ENCODE data around the gene FRG2B. TPM values are rescaled to one million over a fixed set of nuclear protein-coding genes. Genes with fewer than 3 reads are reported as not detected.
"Not testable (repeated sequence)": the region's sequence is repeated elsewhere in the genome, so short reads cannot be mapped to it uniquely, and the experiment has no call there.

FRG2B gene
- total RNA-seq (not detected), total RNA-seq (0 to 0.17 (median 0) reads per million in 29 experiments)
- total RNA-seq (2013), result not detected

DNA sequence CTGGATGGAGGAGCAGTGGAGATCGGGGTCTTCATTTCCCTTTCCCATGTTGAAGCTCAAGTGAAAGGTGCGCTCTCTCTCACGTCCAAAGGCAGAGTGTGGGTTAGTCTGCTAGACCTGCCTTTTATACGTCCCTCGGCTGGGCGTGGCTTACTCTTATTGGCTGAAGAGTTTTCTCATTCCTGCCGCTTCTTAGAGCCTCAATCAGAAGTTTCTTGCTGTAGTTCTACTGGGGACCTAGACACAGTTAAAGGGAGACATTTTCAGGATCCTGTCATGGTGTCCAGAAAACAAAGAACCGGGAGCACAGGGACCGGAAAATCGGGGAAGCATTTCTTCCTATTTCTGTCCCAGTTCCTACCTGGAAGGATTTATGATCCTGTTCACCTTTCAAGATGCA is at the start of gene FRG2B:
Gene FRG2B (minus strand): TSS at position 101 of the 400 bp plus-strand sequence. CDS start 53 bp downstream, at position 48.
- POLR2A ChIA-PET; H3K4me1 Mint-ChIP-seq; H3K9me3 Mint-ChIP-seq; H3K27ac Mint-ChIP-seq; H3K27ac ChIP-seq (ENCODE audit: low read length); H3K4me3 ChIP-seq (ENCODE audit: control insufficient read depth in 1 of 2, extremely low read depth in 1 of 2, low read length in 1 of 2); H3K36me3 Mint-ChIP-seq; H3K27me3 ChIP-seq (replicated peaks in 1 of 2; ENCODE audit: control insufficient read depth in 2 of 2, extremely low read depth in 1 of 2, insufficient read depth in 2 of 2, low read length in 1 of 2); H3K9me3 ChIP-seq; ATAC-seq (replicated peaks in 1 of 4); CTCF ChIA-PET; H3K36me3 ChIP-seq (ENCODE audit: control insufficient read depth in 2 of 2, extremely low read depth in 1 of 2, insufficient read depth in 1 of 2, low read length in 1 of 2); H3K4me3 Mint-ChIP-seq; H3K4me1 ChIP-seq (ENCODE audit: control insufficient read depth in 1 of 2, extremely low read depth in 1 of 2, insufficient read depth in 2 of 2, low read length in 2 of 2); DNase-seq: not testable (repeated sequence)
- no CpG with 5 or more reads among the region's 10 CpGs for WGBS (ENCODE audit: insufficient coverage)
- peaks cover 10 to 12% of the 10 kb centered on the region in 2 donors for H3K27me3 Mint-ChIP-seq

DNA sequence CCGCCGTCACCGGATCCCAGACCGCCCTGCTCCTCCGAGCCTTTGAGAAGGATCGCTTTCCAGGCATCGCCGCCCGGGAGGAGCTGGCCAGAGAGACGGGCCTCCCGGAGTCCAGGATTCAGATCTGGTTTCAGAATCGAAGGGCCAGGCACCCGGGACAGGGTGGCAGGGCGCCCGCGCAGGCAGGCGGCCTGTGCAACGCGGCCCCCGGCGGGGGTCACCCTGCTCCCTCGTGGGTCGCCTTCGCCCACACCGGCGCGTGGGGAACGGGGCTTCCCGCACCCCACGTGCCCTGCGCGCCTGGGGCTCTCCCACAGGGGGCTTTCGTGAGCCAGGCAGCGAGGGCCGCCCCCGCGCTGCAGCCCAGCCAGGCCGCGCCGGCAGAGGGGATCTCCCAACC is 40.9 kb upstream of the FRG2B start:
- ATAC-seq (replicated peaks in 1 of 4); H3K9me3 Mint-ChIP-seq; CTCF ChIA-PET; H3K4me3 Mint-ChIP-seq; H3K27ac Mint-ChIP-seq; H3K27me3 ChIP-seq (replicated peaks in 1 of 2; ENCODE audit: control insufficient read depth in 2 of 2, extremely low read depth in 1 of 2, insufficient read depth in 2 of 2, low read length in 1 of 2); DNase-seq; H3K4me1 Mint-ChIP-seq; H3K36me3 Mint-ChIP-seq; H3K36me3 ChIP-seq (ENCODE audit: control insufficient read depth in 2 of 2, extremely low read depth in 1 of 2, insufficient read depth in 1 of 2, low read length in 1 of 2); H3K9me3 ChIP-seq; H3K27ac ChIP-seq (ENCODE audit: low read length); POLR2A ChIA-PET; H3K4me1 ChIP-seq (ENCODE audit: control insufficient read depth in 1 of 2, extremely low read depth in 1 of 2, insufficient read depth in 2 of 2, low read length in 2 of 2); H3K4me3 ChIP-seq (ENCODE audit: control insufficient read depth in 1 of 2, extremely low read depth in 1 of 2, low read length in 1 of 2): not testable (repeated sequence)
- peaks cover 8 to 12% of the 10 kb centered on the region in 2 donors for H3K27me3 Mint-ChIP-seq
- no CpG with 5 or more reads among the region's 40 CpGs for WGBS (ENCODE audit: insufficient coverage)

DNA sequence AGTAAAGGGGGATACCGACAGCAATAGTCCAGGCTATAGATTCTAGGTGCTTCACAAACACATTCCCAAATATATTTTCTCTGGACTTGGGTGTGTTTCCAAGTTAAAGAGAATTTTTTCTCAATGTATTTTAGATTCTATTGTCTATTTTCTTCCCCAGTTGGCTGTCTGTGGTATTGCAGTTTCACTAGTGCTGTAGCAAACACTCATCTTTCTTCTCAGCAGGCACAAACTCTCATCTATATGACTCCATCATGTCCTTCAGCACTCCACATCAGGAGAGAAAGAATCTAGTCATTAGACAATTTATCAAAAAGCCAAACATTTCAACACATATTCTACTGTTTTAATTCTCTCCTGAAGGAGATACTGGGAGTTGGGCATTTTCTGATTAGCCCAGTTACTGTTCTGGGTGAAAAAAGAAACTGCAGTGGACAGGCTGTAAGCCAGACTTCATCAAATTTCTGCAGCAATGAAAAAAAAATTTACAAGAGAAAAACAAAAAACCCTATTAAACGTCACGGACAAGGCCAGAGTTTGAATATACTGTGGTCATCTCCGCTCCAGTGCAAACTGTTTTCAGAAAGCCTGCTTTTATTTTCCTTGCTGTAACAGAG is 37.1 kb upstream of the FRG2B start:
- H3K36me3 ChIP-seq (ENCODE audit: control insufficient read depth in 2 of 2, extremely low read depth in 1 of 2, insufficient read depth in 1 of 2, low read length in 1 of 2); H3K27me3 ChIP-seq (replicated peaks in 1 of 2; ENCODE audit: control insufficient read depth in 2 of 2, extremely low read depth in 1 of 2, insufficient read depth in 2 of 2, low read length in 1 of 2); H3K36me3 Mint-ChIP-seq; H3K4me1 Mint-ChIP-seq; DNase-seq; H3K9me3 Mint-ChIP-seq; POLR2A ChIA-PET; CTCF ChIA-PET; H3K9me3 ChIP-seq; H3K27ac ChIP-seq (ENCODE audit: low read length); H3K4me1 ChIP-seq (ENCODE audit: control insufficient read depth in 1 of 2, extremely low read depth in 1 of 2, insufficient read depth in 2 of 2, low read length in 2 of 2); H3K4me3 ChIP-seq (ENCODE audit: control insufficient read depth in 1 of 2, extremely low read depth in 1 of 2, low read length in 1 of 2); H3K27ac Mint-ChIP-seq: not testable (repeated sequence)
- Mint-ChIP-seq H3K27me3 (peaks cover 15 to 16% of the 10 kb centered on the region in 2 donors), H3K4me3 (peak overlapping the region in 1 of 3 donors; percentile 15)
- ATAC-seq (replicated peaks in 1 of 4), result peak in 1 of 4 experiments; percentile 44
- WGBS (ENCODE audit: insufficient coverage), result 65% methylated on average over 2 of the region's 4 CpGs

DNA sequence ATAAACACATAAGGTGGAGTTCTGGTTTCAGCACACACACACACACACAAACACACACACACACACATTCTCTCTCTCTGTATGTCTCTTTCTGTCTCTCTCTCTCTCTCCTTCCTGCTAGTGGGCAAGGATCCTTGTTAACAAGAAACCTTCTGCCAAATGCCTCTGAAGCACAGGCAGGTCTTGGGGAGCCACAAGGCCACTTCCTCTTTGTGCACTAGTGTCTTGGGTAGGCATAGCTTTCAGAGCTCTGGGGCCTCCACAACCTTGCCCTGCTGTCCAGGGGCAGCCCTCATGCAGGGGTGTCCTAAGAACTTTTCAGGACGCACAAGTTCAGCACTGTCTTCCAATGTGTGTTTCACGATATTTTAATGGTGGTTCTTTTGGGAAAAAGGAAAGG is 34.5 kb upstream of the FRG2B start:
- H3K27ac Mint-ChIP-seq; H3K9me3 ChIP-seq; H3K4me3 Mint-ChIP-seq; H3K27ac ChIP-seq (ENCODE audit: low read length); H3K36me3 ChIP-seq (ENCODE audit: control insufficient read depth in 2 of 2, extremely low read depth in 1 of 2, insufficient read depth in 1 of 2, low read length in 1 of 2); H3K27me3 ChIP-seq (replicated peaks in 1 of 2; ENCODE audit: control insufficient read depth in 2 of 2, extremely low read depth in 1 of 2, insufficient read depth in 2 of 2, low read length in 1 of 2); DNase-seq; POLR2A ChIA-PET; ATAC-seq (replicated peaks in 1 of 4); H3K4me3 ChIP-seq (ENCODE audit: control insufficient read depth in 1 of 2, extremely low read depth in 1 of 2, low read length in 1 of 2); H3K4me1 ChIP-seq (ENCODE audit: control insufficient read depth in 1 of 2, extremely low read depth in 1 of 2, insufficient read depth in 2 of 2, low read length in 2 of 2); CTCF ChIA-PET; H3K36me3 Mint-ChIP-seq; H3K4me1 Mint-ChIP-seq; H3K9me3 Mint-ChIP-seq: not testable (repeated sequence)
- WGBS (ENCODE audit: insufficient coverage), result no CpG with 5 or more reads among the region's 2 CpGs
- peaks cover 15 to 16% of the 10 kb centered on the region in 2 donors for H3K27me3 Mint-ChIP-seq

DNA sequence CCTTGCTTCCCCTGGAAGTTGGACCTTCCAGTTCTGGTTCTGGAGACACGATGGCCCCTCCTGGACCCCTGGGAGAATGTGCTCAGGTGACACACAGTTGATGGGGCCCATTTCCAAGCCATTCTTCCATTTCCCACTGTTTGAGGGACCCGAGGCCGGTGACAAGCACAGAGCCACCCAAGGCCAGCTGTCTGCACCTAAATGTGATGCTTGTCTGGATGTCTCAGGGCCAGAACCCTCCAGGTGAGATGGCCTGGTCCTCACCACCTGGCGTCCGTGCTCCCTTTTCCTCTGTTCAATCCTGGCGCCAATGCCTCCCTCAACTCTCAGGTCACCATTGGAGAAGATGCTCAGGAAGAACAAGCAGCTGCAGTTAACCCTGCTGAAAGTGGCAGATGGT is 33.9 kb upstream of the FRG2B start:
- H3K4me3 ChIP-seq (ENCODE audit: control insufficient read depth in 1 of 2, extremely low read depth in 1 of 2, low read length in 1 of 2); H3K9me3 ChIP-seq; H3K9me3 Mint-ChIP-seq; H3K27ac ChIP-seq (ENCODE audit: low read length); H3K4me1 Mint-ChIP-seq; H3K4me1 ChIP-seq (ENCODE audit: control insufficient read depth in 1 of 2, extremely low read depth in 1 of 2, insufficient read depth in 2 of 2, low read length in 2 of 2); ATAC-seq (replicated peaks in 1 of 4); H3K4me3 Mint-ChIP-seq; H3K27ac Mint-ChIP-seq; CTCF ChIA-PET; H3K36me3 ChIP-seq (ENCODE audit: control insufficient read depth in 2 of 2, extremely low read depth in 1 of 2, insufficient read depth in 1 of 2, low read length in 1 of 2); DNase-seq; POLR2A ChIA-PET; H3K36me3 Mint-ChIP-seq; H3K27me3 ChIP-seq (replicated peaks in 1 of 2; ENCODE audit: control insufficient read depth in 2 of 2, extremely low read depth in 1 of 2, insufficient read depth in 2 of 2, low read length in 1 of 2): not testable (repeated sequence)
- 68% methylated on average over 5 of the region's 6 CpGs for WGBS (ENCODE audit: insufficient coverage)
- H3K27me3 Mint-ChIP-seq, result peaks cover 15 to 18% of the 10 kb centered on the region in 2 donors

DNA sequence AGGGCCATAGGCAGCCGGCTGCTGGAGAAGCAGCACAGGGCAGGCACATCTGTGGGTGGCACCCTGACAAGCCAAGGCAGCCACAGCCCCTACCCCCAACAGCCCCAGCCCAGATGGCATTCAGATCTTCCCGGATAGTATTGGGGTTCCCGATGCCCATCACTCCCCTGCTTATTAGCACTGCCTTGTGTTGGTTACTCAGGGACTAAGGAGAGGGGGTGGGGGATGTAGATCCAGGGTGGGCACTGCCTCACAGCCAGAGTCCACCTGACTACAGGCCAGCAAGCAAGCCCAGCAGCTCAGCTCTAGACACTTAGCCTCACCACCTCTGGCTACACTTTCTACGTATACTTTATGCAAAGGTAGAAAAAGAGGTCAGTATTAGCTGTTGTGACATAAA is 30.7 kb upstream of the FRG2B start:
- CTCF ChIA-PET; ATAC-seq (replicated peaks in 1 of 4); H3K4me3 ChIP-seq (ENCODE audit: control insufficient read depth in 1 of 2, extremely low read depth in 1 of 2, low read length in 1 of 2); H3K36me3 ChIP-seq (ENCODE audit: control insufficient read depth in 2 of 2, extremely low read depth in 1 of 2, insufficient read depth in 1 of 2, low read length in 1 of 2); H3K36me3 Mint-ChIP-seq; H3K27me3 ChIP-seq (replicated peaks in 1 of 2; ENCODE audit: control insufficient read depth in 2 of 2, extremely low read depth in 1 of 2, insufficient read depth in 2 of 2, low read length in 1 of 2); H3K9me3 Mint-ChIP-seq; H3K4me1 ChIP-seq (ENCODE audit: control insufficient read depth in 1 of 2, extremely low read depth in 1 of 2, insufficient read depth in 2 of 2, low read length in 2 of 2); DNase-seq; POLR2A ChIA-PET; H3K27me3 Mint-ChIP-seq; H3K27ac Mint-ChIP-seq; H3K27ac ChIP-seq (ENCODE audit: low read length); H3K4me3 Mint-ChIP-seq; H3K4me1 Mint-ChIP-seq; H3K9me3 ChIP-seq: not testable (repeated sequence)
- WGBS (ENCODE audit: insufficient coverage), result no CpG with 5 or more reads among the region's 4 CpGs

DNA sequence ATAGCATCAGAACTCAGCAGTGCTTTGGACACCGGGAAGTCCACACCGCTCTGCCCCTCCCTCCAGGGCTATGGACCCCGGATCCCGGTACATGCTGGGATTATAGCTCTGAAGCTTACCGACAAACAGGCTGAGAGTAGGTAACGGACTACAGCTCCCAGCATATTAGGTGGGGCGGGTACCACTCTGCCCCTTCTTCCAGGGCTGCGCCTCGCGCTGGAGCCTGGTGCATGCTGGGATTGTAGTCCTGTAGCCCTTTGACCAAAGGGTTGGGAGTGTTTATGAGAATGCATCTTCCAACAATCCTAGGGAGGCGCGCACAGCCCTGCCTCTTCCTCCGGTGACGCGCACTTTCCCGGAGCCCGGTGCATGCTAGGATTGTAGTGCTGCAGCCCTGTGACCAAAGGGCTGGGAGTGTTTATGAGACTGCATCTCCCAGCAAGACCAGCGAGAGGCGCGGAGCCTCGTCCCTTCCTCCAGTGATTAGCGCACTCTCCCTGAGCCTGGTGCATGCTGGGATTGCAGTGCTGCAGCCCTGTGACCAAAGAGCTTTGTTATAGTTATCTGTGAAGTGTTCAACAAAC is 22.4 kb upstream of the FRG2B start:
- H3K27ac Mint-ChIP-seq; H3K27ac ChIP-seq (ENCODE audit: low read length); ATAC-seq (replicated peaks in 1 of 4); CTCF ChIA-PET; H3K36me3 ChIP-seq (ENCODE audit: control insufficient read depth in 2 of 2, extremely low read depth in 1 of 2, insufficient read depth in 1 of 2, low read length in 1 of 2); H3K4me3 ChIP-seq (ENCODE audit: control insufficient read depth in 1 of 2, extremely low read depth in 1 of 2, low read length in 1 of 2); H3K9me3 Mint-ChIP-seq; H3K4me1 Mint-ChIP-seq; H3K27me3 Mint-ChIP-seq; H3K36me3 Mint-ChIP-seq; H3K27me3 ChIP-seq (replicated peaks in 1 of 2; ENCODE audit: control insufficient read depth in 2 of 2, extremely low read depth in 1 of 2, insufficient read depth in 2 of 2, low read length in 1 of 2); H3K4me1 ChIP-seq (ENCODE audit: control insufficient read depth in 1 of 2, extremely low read depth in 1 of 2, insufficient read depth in 2 of 2, low read length in 2 of 2); H3K9me3 ChIP-seq; POLR2A ChIA-PET: not testable (repeated sequence)
- peak in 2 of 35 experiments; percentile 5 to 6 for DNase-seq
- WGBS (ENCODE audit: insufficient coverage), result no CpG with 5 or more reads among the region's 22 CpGs
- H3K4me3 Mint-ChIP-seq, result peak overlapping the region in 2 of 3 donors; percentile 3 to 53
